Measurements from ENCODE around the gene WDFY4. TPM values are rescaled to one million over a fixed set of nuclear protein-coding genes. Genes with fewer than 3 reads are reported as not detected.

The WDFY4 gene
- total RNA-seq, 1 donor from 2014 or later: 0.25 TPM

GRCh38 chr10:48946332-48946731, 261.7 kb downstream of the WDFY4 start:
- no peaks in the 10 kb centered on the region for H3K4me1 ChIP-seq (ENCODE audit: insufficient read depth, low read length)
- no peak overlapping the region for H2AFZ ChIP-seq (ENCODE audit: low read depth, low read length)
- H3K9ac ChIP-seq (ENCODE audit: low read length): no peak overlapping the region
- peaks cover 2% of the 10 kb centered on the region for H3K27me3 ChIP-seq (ENCODE audit: insufficient read depth, low read length)
- FAIRE-seq (no peak), DNase-seq (ENCODE audit: low read depth) (no peak)
- Mint-ChIP-seq H3K27me3 (ENCODE audit: low read depth, unreplicated experiment) (peaks cover 25% of the 10 kb centered on the region), H3K4me1 (ENCODE audit: low read depth, unreplicated experiment) (no peaks in the 10 kb centered on the region), H3K27ac (ENCODE audit: unreplicated experiment) (no peak overlapping the region), H3K4me3 (ENCODE audit: unreplicated experiment) (no peak overlapping the region), H3K36me3 (ENCODE audit: low read depth, unreplicated experiment) (no peaks in the 10 kb centered on the region), H3K9me3 (ENCODE audit: unreplicated experiment) (no peaks in the 10 kb centered on the region)
- no peaks in the 10 kb centered on the region for H3K9me3 ChIP-seq (ENCODE audit: insufficient read depth, low read depth, low read length)
- no peaks in the 10 kb centered on the region for H3K79me2 ChIP-seq (ENCODE audit: insufficient read depth, low read length)
- no peak overlapping the region for H3K27ac ChIP-seq (ENCODE audit: low read depth, low read length)
- H3K4me2 ChIP-seq (ENCODE audit: low read length): no peak overlapping the region
- no peaks in the 10 kb centered on the region for H4K20me1 ChIP-seq (ENCODE audit: insufficient read depth, low read length)
- H3K36me3 ChIP-seq (ENCODE audit: insufficient read depth, low read length): no peaks in the 10 kb centered on the region
- no peak overlapping the region for H3K4me3 ChIP-seq (ENCODE audit: insufficient read depth, low read depth, low read length)
- TF ChIP-seq CTCF (IDR thresholded peaks at IDR 0.05; ENCODE audit: insufficient read depth, low read depth, low read length) (no peak), EZH2 (IDR thresholded peaks at IDR 0.05; ENCODE audit: insufficient read depth, low read length) (no peak)

GRCh38 chr10:48946891-48947500, 262.3 kb downstream of the WDFY4 start:
- Mint-ChIP-seq H3K4me3 (ENCODE audit: unreplicated experiment) (no peak overlapping the region), H3K36me3 (ENCODE audit: low read depth, unreplicated experiment) (no peaks in the 10 kb centered on the region), H3K4me1 (ENCODE audit: low read depth, unreplicated experiment) (no peaks in the 10 kb centered on the region), H3K9me3 (ENCODE audit: unreplicated experiment) (no peaks in the 10 kb centered on the region), H3K27ac (ENCODE audit: unreplicated experiment) (no peak overlapping the region), H3K27me3 (ENCODE audit: low read depth, unreplicated experiment) (peaks cover 28% of the 10 kb centered on the region)
- FAIRE-seq: no peak
- Histone ChIP-seq H3K9ac (ENCODE audit: low read length) (no peak overlapping the region), H3K4me2 (ENCODE audit: low read length) (peak overlapping the region; percentile 20), H3K4me1 (ENCODE audit: insufficient read depth, low read length) (no peaks in the 10 kb centered on the region), H3K27ac (ENCODE audit: low read depth, low read length) (no peak overlapping the region), H3K9me3 (ENCODE audit: insufficient read depth, low read depth, low read length) (no peaks in the 10 kb centered on the region), H3K79me2 (ENCODE audit: insufficient read depth, low read length) (no peaks in the 10 kb centered on the region), H2AFZ (ENCODE audit: low read depth, low read length) (no peak overlapping the region), H3K27me3 (ENCODE audit: insufficient read depth, low read length) (peaks cover 2% of the 10 kb centered on the region), H3K36me3 (ENCODE audit: insufficient read depth, low read length) (no peaks in the 10 kb centered on the region), H4K20me1 (ENCODE audit: insufficient read depth, low read length) (no peaks in the 10 kb centered on the region), H3K4me3 (ENCODE audit: insufficient read depth, low read depth, low read length) (no peak overlapping the region)
- peak; percentile 2 for DNase-seq (ENCODE audit: low read depth)
- TF ChIP-seq CTCF (IDR thresholded peaks at IDR 0.05; ENCODE audit: insufficient read depth, low read depth, low read length) (no peak), EZH2 (IDR thresholded peaks at IDR 0.05; ENCODE audit: insufficient read depth, low read length) (no peak)

DNA sequence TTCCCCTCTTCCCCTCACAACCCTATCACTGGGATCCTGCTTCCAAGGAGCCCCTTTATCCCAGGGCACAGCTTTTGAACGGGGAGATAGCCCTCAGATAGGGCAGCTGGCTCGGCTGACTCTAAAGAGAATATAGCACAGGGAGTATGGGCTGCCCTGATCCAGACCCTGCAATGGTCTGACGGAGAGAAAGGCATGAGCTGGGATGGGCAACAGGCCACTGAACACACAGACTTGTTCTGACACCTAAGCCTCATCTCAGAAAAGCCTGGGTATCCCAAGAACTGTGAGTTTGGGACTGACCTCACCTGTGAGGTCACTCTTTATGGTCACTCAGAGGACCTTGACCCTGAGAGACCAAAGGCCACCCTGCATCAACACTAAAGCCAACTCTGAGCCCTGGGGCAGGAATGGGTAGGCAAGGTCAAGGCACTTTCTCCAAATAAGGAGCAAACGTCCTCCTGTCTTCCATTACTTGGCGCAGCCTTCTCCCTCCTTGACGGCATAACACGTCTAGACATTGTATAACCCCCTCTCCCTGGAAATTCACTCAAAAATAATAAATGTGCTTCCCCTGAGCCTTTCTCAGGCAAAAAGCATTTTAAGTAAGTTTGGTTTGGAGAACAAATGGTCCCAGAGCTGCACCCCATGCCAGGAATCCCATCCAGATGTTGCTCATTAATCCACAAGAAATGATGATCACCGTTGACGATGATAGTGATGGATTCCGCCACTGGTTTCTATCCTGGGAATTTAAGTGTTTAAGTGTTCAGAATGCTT, 263.2 kb downstream of the WDFY4 start:
- H3K9me3 ChIP-seq (ENCODE audit: insufficient read depth, low read depth, low read length): no peaks in the 10 kb centered on the region
- Mint-ChIP-seq H3K4me1 (ENCODE audit: low read depth, unreplicated experiment) (no peaks in the 10 kb centered on the region), H3K4me3 (ENCODE audit: unreplicated experiment) (no peak overlapping the region), H3K27ac (ENCODE audit: unreplicated experiment) (no peak overlapping the region), H3K36me3 (ENCODE audit: low read depth, unreplicated experiment) (no peaks in the 10 kb centered on the region), H3K27me3 (ENCODE audit: low read depth, unreplicated experiment) (peaks cover 35% of the 10 kb centered on the region), H3K9me3 (ENCODE audit: unreplicated experiment) (no peaks in the 10 kb centered on the region)
- H3K36me3 ChIP-seq (ENCODE audit: insufficient read depth, low read length): no peaks in the 10 kb centered on the region
- DNase-seq (ENCODE audit: low read depth): no peak
- H3K4me3 ChIP-seq (ENCODE audit: insufficient read depth, low read depth, low read length): no peak overlapping the region
- H2AFZ ChIP-seq (ENCODE audit: low read depth, low read length): no peak overlapping the region
- no peaks in the 10 kb centered on the region for H4K20me1 ChIP-seq (ENCODE audit: insufficient read depth, low read length)
- H3K4me1 ChIP-seq (ENCODE audit: insufficient read depth, low read length): no peaks in the 10 kb centered on the region
- FAIRE-seq: no peak
- no peaks in the 10 kb centered on the region for H3K79me2 ChIP-seq (ENCODE audit: insufficient read depth, low read length)
- no peak overlapping the region for H3K27ac ChIP-seq (ENCODE audit: low read depth, low read length)
- peaks cover 2% of the 10 kb centered on the region for H3K27me3 ChIP-seq (ENCODE audit: insufficient read depth, low read length)
- no peak for TF ChIP-seq EZH2 (IDR thresholded peaks at IDR 0.05; ENCODE audit: insufficient read depth, low read length)
- no peak for TF ChIP-seq CTCF (IDR thresholded peaks at IDR 0.05; ENCODE audit: insufficient read depth, low read depth, low read length)
- H3K9ac ChIP-seq (ENCODE audit: low read length): no peak overlapping the region
- no peak overlapping the region for H3K4me2 ChIP-seq (ENCODE audit: low read length)

Measured in astrocyte (in vitro differentiated cells and primary cell).